Fibroblast of the aortic adventitia (primary cell): Measurements from ENCODE around the gene FOXN3. TPM values are rescaled to one million over a fixed set of nuclear protein-coding genes. Genes with fewer than 3 reads are reported as not detected.

Experiments
- DNase-seq: peaks from one replicate; pipeline ENCODE4 v3.0.0-alpha.2; 2010; ENCODE audit warnings: low read depth
- H3K4me3 ChIP-seq: 2 replicates; pipeline ENCODE4 v1.5.1; 2011; ENCODE audit warnings: low read depth, mild to moderate bottlenecking, control low read depth, low read length, moderate library complexity
- total RNA-seq: library from RNA; depleted of rRNA; stranded (reverse); fragments of >200 nt; gene quantifications from 2 replicates; pipeline ENCODE4 v1.2.3, GENCODE V29; 2012; ENCODE audit warnings: low replicate concordance
- TF ChIP-seq, protein P1 (sequence below): IDR thresholded peaks from 2 replicates; pipeline ENCODE4 v1.5.1; 2011; ENCODE audit warnings: mild to moderate bottlenecking, low read length, control low read depth, inconsistent platforms; ENCODE audit not compliant: insufficient read depth

FOXN3 gene
- total RNA-seq, 1 donor, result 35.3 TPM

- TF ChIP-seq, protein P1, sequence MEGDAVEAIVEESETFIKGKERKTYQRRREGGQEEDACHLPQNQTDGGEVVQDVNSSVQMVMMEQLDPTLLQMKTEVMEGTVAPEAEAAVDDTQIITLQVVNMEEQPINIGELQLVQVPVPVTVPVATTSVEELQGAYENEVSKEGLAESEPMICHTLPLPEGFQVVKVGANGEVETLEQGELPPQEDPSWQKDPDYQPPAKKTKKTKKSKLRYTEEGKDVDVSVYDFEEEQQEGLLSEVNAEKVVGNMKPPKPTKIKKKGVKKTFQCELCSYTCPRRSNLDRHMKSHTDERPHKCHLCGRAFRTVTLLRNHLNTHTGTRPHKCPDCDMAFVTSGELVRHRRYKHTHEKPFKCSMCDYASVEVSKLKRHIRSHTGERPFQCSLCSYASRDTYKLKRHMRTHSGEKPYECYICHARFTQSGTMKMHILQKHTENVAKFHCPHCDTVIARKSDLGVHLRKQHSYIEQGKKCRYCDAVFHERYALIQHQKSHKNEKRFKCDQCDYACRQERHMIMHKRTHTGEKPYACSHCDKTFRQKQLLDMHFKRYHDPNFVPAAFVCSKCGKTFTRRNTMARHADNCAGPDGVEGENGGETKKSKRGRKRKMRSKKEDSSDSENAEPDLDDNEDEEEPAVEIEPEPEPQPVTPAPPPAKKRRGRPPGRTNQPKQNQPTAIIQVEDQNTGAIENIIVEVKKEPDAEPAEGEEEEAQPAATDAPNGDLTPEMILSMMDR, result no peak
- DNase-seq, result no peak
- no peak overlapping the region for H3K4me3 ChIP-seq
Measured at GRCh38 chr14:89309670-89310177, 107.3 kb downstream of the FOXN3 start.

GRCh38 chr14:89308232-89308959, 108.6 kb downstream of the FOXN3 start:
- DNase-seq, result peak; percentile 45
- H3K4me3 ChIP-seq, result no peak overlapping the region
- TF ChIP-seq, protein P1, result no peak

DNA sequence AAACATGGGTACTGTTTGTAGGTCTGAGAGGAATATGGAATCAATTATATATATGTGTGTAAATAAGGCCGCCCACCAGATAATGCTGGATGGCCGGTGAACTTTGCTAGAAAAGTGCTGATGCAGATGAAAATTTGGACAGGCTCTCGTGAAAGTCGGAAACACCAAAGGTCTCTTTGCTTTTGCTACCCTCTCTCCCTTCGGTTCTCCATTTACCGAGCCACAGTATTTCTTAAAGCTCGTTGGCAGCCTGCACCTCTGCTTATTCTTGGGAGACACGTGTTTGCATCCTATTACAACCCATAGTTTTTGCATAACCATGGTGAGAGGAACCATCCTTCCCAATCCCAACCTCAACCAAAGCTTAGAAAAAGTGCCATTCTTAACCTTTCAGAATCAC, 109.6 kb downstream of the FOXN3 start:
- DNase-seq, result no peak
- no peak overlapping the region for H3K4me3 ChIP-seq
- TF ChIP-seq, protein P1, result no peak

DNA sequence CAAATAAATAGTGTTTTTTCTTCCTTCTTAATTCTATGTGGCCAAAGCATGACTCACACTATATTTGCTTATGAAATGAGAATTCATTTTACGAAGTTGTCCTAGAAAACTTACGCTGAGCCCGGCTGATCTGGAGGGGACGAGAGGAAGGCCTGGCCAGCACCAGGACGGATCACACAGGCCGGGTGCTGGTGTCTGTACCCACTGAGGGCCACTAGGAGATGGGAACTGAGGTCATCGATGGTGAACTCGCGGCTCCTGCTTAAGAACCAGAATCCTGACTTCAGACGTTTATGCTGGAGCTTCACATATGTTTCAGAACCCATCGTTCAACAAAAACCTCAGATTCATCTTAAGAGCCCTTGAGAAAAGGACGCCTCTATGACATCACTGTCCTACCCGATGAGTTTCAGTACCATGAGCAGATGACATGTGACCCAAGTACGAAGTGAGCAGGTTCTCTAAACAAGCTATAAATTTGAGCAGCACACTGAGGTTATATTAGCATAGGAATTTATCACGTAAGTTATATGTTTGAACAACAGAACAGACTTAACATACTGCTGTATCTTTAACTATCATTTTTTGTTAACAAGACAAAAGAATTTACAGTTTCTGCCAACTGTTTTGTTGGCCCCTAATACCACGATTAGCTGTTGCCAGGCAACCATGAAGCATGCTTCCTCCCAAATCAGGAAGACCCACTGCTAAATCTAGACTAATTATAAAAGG, 111.9 kb downstream of the FOXN3 start:
- no peak overlapping the region for H3K4me3 ChIP-seq
- DNase-seq, result peak; percentile 82
- TF ChIP-seq, protein P1, result peak; percentile 6

DNA sequence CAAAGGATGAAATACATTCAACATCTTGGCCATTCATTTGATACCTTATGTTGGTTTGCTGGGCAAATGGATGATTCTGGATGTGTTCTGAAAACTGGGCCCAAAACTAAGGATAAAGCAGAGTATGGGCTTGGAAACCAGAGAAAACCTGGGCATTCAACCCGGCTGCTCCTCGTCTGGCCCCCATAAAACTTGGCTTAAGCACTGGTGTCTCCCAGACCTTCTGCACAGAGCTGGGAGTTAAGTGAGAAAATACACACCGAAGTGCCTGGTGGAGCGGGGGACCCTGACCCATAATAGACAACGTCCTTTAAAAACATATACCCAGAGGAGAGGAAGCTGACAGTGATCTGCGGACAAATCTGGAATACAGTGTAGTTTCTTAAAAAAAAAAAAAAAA, 112.5 kb downstream of the FOXN3 start:
- DNase-seq, result no peak
- H3K4me3 ChIP-seq, result peak overlapping the region; percentile 37

More for the DNA sequence above, 112.5 kb downstream of the FOXN3 start:
- TF ChIP-seq, protein P1, result no peak
